Endothelial cell of hepatic sinusoid (primary cell): ENCODE results near the gene CD46.
"Not testable (repeated sequence)": the region's sequence is repeated elsewhere in the genome, so short reads cannot be mapped to it uniquely, and the experiment has no call there.

Experiments used
- in situ Hi-C: cut with HindIII; loops from 2 replicates; pipeline ENCODE4 v1.10.0; 2017; ENCODE audit warnings: low sequenced_read_pairs

Gene CD46

DNA sequence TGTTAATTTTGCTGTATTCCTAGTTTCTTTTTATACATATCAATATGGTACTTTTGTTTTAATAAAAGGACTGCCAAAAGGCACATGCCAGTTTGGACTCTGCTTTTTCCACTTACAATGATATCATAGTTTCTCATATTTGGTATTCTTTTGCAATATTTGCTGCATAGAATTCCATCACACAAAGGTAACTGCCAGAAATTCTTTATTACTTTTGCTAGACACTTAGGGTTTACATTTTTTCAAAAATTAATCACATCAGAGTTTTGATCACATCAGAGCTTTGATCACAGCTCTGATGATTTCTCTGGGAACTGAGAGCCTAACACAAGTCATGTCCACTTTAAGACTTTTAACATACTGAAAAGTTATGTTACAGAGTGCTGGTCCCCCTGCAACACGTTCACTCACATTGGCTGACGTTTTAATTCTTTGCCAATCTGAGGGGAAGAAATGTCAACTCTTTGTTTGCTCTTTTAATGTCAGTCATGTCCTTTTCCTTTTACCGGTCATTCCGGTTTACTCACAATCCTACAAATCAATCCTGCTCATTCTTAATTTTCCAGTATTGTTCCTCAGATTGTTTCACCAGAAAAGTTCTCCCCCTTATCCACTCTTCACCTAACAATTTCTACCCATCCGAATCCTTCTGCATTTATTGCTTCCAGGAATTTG, 1.1 kb upstream of the CD46 start:
- in situ Hi-C loops: no loop called here

DNA sequence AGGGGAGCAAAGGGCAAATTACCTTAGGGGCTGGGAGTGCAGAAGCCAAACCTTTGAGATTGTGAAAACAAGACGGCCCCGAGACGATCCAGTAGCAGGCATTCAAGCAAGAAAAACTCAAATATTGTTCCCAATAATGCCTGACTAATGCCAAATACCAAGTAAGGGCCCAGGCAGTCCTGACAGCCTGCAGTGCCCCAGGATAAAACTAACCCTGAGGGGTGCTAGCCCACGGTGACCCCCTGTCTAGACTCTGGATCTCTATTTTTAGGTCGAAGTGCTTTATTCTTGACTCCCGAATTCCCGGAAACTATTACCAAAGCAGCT, 428 bp upstream of the CD46 start:
- in situ Hi-C loops: not testable (repeated sequence)

DNA sequence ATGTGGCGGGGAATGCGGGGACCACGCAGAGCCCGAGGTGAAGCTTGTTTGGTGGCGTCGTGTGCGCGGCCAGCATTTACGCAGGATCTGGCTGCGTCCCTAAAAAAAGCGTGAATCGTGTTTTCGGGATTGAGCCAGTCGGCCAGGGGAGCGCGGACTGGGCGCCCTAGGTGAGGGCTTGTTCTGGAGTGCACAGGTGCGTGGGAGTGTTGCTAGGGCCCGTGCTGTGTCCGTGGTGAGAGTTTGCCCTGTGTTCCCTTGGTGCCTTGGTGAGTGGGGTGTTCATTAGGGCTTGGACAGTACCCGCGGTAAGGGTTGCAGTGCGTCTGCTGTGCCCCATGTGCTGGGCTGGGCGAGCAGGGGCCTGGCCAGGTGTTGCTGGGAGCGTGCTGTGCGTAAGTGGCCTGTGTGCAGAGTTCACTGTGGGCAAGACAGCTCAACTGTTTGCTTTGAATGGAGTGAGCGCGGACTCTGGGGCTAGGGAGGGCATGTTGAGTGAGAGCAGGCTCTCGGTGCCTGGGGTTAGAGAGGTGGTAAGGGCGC, 673 bp downstream of the CD46 start:
- in situ Hi-C loops: no loop called here

DNA sequence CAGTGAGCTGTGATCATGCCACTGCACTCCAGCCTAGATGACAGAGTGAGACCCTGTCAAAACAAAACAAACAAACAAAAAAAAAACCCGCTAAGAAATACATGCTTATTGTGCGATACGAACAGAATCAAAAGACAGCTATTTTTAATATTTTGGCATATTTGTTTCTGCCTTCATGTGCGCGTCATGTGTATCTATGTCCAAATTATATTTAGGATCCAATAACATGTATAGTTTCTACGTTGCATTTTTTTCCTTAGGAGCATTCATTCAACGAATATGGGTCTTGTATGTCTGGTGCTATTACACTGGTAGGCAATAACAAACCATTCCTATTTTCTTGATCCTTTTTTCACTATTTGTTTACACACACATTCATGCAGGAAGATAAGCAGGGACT, 1.8 kb downstream of the CD46 start:
- in situ Hi-C loops: no loop called here

DNA sequence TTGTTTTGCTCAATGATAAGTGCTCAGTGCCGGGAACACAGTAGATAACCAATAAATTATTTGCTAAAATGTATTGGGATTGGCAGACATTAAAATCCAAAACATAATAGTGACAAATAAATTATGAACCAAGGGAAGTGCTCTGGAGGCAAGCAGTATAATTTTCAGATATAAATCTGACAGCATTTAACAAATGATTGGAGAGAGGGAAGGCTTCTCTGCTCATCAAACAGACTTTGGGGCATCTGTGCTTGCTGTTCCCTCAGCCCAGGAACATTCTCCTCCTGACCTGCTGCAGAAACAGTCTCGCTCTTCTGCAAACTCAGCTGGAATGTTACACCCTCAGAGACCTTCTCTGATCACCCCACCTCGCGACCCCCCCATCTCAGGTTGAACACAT, 2.2 kb downstream of the CD46 start:
- in situ Hi-C loops: no loop called here

DNA sequence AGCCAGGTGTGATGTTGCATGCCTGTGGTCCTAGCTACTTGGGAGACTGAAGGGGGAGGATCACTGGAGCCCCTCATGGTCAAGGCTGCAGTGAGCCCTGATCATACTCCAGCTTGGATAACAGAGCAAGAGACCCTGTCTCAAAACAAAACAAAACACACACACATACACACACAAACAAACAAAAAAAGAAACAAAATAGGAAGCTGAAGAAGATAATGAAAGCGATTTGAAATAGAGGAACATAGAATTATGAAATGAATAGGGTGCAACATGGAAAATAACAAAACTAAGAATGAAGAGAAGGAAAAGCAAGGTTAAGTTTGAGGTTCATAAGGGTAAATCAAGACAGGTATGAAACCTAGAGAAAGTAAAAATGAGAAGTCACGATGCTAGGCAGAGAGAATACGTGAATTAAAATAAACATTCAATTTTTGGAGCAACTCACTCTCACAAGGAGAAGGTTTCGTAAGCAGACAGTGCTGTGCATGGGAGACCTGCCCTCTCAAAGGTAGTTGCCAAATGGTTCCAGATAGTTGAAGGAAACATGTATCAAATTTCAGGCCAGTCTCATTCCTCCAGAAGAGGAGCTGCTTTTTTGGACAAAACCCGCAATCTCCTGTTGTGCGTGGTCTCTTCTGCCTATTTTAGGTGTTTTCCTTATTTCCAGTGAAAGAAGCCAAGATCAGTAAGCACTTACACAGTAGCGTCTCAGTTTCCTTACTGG, 3.3 kb downstream of the CD46 start:
- in situ Hi-C loops: no loop called here

DNA sequence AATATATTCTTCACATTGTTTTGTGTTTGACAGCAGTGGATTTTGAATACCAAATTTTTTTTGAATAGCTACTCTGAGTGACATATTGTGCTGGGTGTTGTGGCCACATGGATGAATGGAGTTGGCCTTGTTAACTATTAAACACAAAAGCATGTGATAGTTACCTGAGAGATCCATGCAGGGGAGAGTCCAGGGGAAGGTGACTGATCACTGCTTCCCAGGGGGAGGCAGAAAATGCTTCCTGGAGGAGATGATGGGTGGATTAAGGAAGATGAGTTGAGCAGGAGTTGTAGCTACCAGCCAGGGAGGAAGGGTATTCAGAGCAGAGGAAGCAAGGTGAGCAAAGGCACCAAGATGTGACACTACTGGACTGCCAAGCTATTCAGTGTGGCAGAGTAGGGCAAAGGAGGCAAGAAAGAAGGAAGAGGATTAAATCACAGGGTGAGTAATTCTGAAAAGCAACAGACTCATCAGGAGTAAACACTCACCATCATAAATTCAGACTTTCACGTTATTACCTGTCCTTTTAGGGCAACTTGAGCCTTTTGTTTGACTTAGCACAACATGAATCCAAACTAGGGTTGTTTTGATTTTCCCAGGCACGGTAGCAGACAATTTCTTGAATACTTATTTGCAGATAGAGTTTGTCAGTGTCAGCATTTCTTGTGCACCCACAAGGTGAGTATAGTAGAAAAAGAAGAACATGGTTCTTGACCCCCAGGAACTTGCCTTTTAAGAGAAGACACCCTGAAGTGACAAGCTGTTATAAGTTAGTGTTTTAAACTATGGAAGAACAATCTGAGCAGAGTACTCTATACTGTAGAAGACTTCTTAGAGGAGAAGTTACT, 4.2 kb downstream of the CD46 start:
- in situ Hi-C loops: no loop called here

DNA sequence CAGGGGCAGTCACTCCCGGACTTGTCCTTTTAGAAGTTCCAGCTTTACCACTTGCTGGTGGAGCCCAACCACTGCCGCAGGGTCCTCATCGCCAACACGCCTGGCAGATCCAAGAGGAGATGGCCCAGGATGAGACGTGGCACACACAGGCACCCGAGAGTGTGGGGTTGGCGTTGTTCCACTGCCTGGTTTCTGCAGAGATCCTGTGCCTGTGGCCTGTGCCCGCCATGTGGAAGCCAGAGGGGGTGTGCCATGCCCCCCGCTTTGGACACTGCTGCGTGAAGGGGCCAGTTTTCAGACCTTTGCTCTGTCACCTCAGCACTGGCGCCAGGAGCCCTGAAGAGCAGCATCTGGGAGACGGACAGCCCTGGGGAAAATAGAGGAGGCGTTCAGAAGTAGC, 10.8 kb downstream of the CD46 start:
- in situ Hi-C loops: no loop called here

DNA sequence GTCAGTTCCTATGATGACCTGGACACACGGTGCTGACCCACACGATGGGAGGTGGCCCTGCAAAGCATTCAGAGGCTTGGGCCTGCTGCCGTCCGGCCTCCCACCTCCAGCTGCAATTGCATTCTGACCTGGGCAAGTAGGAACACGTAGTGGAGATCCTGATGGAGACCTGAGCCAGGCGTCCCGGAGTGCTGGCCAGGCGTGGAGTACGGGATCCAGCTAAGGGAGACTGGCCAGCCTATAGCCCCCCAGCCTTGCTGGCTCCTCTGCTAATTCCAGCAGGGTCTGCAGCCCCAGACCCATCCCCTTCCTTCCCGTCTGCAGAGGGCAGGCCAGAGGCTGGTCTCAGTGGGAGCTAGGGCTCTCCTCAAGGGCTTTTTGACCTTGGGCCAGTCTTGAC, 11.2 kb downstream of the CD46 start:
- in situ Hi-C loops: no loop called here

DNA sequence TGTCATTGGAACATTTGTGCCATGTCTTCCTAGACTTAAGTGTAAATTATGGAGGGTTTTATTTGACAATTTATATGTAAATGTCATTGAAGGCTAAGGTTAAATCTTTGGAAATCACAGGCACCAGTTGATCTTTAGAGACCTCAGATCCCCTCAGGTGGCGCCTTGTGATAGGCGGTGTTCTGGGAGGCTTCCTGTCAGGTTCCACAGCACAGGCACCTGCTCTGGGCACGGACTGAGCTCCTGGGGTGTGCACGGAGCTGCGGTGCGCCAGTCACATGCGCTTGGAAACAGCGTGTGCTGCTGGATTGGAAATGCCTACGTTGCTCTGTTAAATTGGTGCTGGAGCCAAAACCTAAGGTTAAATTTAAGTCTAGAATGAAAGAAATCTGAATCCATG, 12.1 kb downstream of the CD46 start:
- in situ Hi-C loops: no loop called here

DNA sequence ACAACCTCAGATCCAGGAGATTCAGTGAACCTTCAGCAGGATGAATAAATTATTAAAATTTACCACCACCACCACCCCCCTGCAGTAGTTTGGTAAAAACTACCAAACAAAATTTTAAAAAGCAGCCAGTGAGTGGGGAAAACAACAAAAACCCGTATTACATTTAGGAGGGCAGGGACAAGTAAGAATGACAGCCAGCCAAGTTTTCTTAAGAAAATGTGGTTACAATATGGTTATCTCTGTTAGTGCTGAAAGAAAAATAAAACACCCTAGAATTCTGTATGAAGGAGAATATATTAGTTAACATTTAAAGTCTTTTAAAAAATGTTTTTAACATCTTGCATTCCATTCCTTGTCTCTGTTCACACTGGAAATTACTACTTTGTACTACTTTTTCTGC, 14.7 kb downstream of the CD46 start:
- in situ Hi-C loops: no loop called here

DNA sequence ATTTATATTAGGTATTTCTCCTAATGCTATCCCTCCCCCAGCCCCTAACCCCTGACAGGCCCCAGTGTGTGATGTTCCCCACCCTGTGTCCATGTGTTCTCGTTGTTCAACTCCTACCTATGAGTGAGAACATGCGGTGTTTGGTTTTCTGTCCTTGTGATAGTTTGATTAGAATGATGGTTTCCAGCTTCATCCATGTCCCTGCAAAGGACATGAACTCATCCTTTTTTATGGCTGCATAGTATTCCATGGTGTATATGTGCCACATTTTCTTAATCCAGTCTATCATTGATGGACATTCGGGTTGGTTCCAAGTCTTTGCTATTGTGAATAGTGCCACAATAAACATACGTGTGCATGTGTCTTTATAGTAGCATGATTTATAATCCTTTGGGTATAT, 18.7 kb downstream of the CD46 start:
- in situ Hi-C loops: not testable (repeated sequence)

DNA sequence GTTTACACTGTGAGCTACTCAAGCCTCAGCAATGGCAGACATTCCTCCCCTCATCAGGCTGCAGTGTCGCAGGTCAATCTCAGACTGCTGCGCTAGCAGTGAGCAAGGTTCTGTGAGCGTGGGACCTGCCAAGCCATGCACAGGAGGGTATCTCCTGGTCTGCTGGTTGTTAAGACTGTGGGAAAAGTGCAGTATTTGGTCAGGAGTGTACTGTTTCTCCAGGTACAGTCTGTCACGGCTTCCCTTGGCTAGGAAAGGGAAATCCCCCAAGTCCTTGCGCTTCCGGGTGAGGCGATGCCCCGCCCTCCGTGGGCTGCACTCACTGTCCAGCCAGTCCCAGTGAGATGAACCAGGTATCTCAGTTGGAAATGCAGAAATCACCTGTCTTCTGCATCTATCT, 24.2 kb downstream of the CD46 start:
- in situ Hi-C loops: not testable (repeated sequence)

DNA sequence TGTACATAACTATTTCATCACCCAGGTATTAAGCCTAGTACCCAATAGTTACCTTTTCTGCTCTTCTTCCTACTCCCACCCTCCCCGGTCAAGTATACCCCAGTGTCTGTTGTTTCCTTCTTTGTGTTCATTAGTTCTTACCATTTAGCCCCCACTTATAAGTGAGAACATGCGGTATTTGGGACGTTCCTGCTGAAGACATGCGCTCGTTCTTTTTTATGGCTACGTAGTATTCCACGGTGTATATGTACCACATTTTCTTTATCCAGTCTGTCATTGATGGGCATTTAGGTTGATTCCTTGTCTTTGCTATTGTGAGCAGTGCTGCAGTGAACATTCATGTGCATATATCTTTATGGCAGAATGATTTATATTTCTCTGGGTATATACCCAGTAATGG, 25.6 kb downstream of the CD46 start:
- in situ Hi-C loops: not testable (repeated sequence)

DNA sequence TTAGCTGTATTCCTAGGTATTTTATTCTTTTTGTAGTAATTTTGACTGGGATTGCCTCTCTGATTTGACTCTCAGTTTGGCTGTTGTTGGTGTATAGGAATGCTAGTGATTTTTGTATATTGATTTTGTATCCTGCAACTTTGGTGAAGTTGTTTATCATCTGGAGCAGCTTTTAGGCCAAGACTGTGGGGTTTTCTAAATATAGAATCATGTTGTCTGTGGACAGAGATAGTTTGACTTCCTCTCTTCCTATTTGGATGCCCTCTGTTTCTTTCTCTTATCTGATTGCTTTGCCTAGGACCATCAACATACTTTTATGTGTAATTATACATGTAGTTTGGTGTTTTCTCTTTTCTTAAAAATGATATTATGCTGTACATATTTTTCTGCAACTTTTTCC, 27.2 kb downstream of the CD46 start:
- in situ Hi-C loops: no loop called here

DNA sequence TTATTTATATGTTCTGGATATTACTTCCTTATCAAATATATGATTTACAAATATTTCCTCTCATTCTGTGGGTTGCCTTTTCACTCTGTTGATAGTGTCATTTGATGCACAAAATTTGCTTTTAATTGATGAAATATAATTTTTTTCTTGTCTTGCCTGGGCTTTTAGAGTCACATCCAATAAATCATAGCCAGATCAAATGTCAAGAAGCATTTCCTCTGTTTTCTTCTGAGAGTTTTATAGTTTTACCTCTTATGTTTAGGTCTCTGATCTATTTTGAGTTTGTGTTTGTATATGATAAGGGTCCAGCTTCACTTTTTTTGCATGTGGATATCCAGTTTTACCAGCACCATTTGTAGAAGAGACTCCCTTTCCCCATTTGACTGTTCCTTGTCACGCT, 29.5 kb downstream of the CD46 start:
- in situ Hi-C loops: loop anchor here (10.0 kb wide), 1 partner anchor 63 kb away; no protein-coding TSS in a partner anchor

DNA sequence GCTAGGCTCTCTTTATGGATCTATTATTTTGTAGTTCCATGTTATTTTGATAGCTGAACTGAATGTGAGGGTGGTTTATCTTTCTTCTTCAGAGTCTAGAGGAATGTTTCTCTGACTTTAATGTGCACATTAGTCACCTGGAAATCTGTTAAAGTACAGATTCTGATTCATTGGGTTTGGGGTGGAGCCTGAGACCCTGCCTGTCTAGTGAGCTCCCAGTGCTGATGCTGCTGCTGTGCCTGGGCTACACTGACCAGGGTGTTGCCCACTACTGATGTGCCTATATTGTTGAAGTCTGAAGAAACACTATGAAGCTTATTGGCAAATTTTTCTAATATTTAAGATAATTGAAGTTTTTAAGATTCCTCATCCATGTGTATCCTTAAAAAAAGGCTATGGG, 35.9 kb downstream of the CD46 start:
- in situ Hi-C loops: loop anchor here (10.0 kb wide), 1 partner anchor 57 kb away; no protein-coding TSS in a partner anchor

DNA sequence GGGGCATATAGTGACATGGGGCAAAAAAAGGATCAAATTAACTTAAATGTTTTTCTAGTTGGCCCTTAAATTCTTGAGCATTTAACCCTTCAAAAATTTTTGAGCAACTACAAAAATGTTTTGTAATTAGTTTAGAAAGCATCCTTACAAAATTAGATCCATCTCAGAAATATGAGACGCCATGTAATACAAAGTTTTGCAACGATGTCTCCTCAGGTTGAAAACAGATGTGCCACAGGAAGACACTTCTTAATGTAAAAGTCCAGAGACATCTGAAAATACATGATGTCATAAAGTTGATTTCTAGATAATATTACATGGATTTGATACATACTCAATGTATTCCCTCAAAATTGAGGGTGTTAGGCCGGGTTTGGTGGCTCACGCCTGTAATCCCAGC, 37.5 kb downstream of the CD46 start:
- in situ Hi-C loops: loop anchor here (10.0 kb wide), 1 partner anchor 55 kb away; no protein-coding TSS in a partner anchor

DNA sequence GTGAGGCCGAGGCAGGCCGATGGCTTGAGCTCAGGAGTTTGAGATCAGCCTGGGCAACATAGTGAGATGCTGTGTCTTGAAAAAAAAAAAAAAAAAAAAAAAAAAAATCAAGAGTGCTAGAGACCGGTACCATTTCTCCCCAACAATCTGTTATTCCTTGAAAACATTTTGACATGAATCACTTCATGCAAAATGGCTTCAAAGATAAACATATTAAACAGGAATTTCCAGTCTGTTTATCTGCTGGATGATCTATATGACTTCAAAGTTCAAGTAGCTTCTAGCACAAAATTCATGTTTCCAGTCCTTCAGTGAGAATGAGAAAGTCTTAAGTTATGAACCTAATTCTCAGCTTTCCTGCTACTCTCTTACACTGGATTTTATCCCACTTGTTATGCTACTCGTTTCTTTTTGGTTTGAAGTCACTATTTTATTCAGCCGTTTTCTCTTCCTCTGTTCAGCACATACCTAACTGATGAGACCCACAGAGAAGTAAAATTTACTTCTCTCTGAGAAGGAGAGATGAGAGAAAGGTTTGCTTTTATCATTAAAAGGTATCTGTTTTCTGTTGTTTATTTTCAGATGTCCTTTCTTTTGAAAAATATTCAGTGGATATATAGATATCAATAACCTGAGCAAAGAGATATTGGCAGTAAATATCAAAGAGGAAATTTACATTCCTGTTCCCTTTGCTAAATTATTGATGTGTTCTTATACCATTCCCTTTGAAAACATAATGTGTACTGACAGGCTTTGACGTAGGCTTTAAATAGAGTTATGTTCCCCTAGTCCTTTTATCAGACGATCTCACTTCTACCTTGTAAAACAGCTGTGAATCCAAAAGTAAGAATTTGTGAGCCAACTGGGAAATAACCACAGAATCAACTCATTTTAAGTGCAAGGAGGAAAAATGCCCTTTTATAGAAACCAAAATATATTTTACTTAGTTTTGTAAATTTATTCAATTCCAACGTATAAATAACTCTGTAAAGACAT, 38.2 kb downstream of the CD46 start:
- in situ Hi-C loops: loop anchor here (10.0 kb wide), 1 partner anchor 55 kb away; no protein-coding TSS in a partner anchor

DNA sequence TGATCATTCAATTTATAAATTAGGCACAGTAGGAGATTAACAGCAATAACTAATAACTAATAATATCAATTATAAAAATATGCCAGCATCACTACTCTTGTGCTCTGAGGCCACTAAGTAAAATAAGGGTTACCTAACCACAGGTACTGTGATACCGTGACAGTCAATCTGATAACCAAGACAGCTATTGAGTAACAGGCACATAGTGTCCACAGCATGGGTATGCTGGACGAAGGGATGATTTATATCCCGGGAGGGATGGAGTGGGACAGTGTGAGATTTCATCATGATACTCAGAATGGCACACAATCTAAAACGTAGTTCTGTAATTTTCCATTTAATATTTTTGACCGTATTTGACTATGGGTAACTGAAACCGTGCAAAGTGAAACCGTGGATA, 39.4 kb downstream of the CD46 start:
- in situ Hi-C loops: no loop called here
